AG10803 (cell line): Measurements from ENCODE around the gene CEP41.
A peak's percentile ranks its signal among the peaks of the same experiment; 100 is the strongest.
"Not testable (repeated sequence)": the region's sequence is repeated elsewhere in the genome, so short reads cannot be mapped to it uniquely, and the experiment has no call there.

Source experiments
- DNase-seq: peaks from one replicate; pipeline ENCODE4 v3.0.0; 2010; ENCODE audit warnings: low read depth
- H3K4me3 ChIP-seq: 2 replicates; pipeline ENCODE4 v1.5.1; 2011; ENCODE audit warnings: mild to moderate bottlenecking, low read length, control low read depth
- CTCF ChIP-seq: conservative IDR thresholded peaks from 2 replicates; pipeline ENCODE4 v1.5.1; 2011; ENCODE audit warnings: mild to moderate bottlenecking, low read length, control low read depth, inconsistent platforms

Gene CEP41

GRCh38 chr7:130463553-130464434 lies 23.0 kb upstream of the CEP41 start:
- H3K4me3 ChIP-seq: no peak overlapping the region
- no peak for TF ChIP-seq CTCF
- no peak for DNase-seq

GRCh38 chr7:130461272-130461671 lies 20.5 kb upstream of the CEP41 start:
- no peak for TF ChIP-seq CTCF
- DNase-seq: peak; percentile 87
- no peak overlapping the region for H3K4me3 ChIP-seq

- TF ChIP-seq CTCF: no peak
- no peak for DNase-seq
- H3K4me3 ChIP-seq: no peak overlapping the region
Measured at GRCh38 chr7:130458257-130458656, 17.4 kb upstream of the CEP41 start.

- DNase-seq: no peak
- TF ChIP-seq CTCF: no peak
- H3K4me3 ChIP-seq: no peak overlapping the region
Measured at GRCh38 chr7:130454959-130455358, 14.1 kb upstream of the CEP41 start.

- no peak for TF ChIP-seq CTCF
Measured at GRCh38 chr7:130452951-130453350, 12.1 kb upstream of the CEP41 start.

GRCh38 chr7:130451344-130451743 lies 10.5 kb upstream of the CEP41 start:
- DNase-seq, H3K4me3 ChIP-seq: not testable (repeated sequence)

More at GRCh38 chr7:130452951-130453350, 12.1 kb upstream of the CEP41 start:
- no peak overlapping the region for H3K4me3 ChIP-seq
- DNase-seq: no peak

GRCh38 chr7:130446259-130446658 lies 5.4 kb upstream of the CEP41 start:
- TF ChIP-seq CTCF: no peak
- no peak for DNase-seq
- no peak overlapping the region for H3K4me3 ChIP-seq
